ENCODE results near the gene GLRX3.
A peak's percentile ranks its signal among the peaks of the same experiment; 100 is the strongest.

The GLRX3 gene

DNA sequence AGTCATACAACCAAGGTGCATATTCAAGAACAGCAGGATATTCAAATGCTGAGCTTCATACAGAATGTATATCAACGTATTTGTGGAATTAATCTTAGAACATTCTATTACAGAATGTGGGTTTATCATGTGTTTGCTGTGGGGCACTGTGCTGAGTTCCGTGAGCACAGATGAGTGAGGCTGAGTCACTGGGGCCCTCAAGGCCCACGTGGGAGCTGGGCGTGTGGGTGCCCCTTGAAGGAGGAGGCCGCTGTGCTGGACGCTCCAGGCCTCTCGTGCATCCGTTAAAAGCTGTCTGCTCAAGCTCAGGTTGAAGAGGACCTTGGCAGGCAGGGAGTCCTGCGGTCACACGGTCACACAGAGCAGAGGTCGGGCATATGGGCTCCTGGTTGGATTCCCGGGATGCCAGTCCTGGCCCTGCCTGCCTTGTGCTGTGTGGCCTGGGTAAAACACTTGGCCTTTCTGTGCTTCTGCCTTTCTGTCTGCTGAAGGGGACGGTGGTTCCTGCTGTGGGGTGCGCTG, 70.1 kb downstream of the GLRX3 start:
- no peaks in the 10 kb centered on the region for H3K36me3 Mint-ChIP-seq (ENCODE audit: low read depth)
- no peak overlapping the region for H3K4me3 Mint-ChIP-seq

DNA sequence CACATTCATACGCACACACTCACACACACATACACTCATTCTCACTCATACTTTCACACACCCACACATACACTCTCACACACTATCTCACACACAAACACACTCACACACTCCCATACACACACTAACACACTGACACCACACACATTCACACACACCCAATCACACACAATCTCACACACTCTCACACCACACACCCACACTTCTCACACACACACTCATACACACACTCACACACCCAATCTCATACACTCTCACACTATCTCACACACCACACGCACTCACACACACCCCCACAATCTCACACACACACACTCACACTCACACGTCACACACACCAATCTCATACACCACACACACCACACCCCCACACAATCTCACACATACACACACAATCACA, 71.0 kb downstream of the GLRX3 start:
- TF ChIP-seq, protein P1, sequence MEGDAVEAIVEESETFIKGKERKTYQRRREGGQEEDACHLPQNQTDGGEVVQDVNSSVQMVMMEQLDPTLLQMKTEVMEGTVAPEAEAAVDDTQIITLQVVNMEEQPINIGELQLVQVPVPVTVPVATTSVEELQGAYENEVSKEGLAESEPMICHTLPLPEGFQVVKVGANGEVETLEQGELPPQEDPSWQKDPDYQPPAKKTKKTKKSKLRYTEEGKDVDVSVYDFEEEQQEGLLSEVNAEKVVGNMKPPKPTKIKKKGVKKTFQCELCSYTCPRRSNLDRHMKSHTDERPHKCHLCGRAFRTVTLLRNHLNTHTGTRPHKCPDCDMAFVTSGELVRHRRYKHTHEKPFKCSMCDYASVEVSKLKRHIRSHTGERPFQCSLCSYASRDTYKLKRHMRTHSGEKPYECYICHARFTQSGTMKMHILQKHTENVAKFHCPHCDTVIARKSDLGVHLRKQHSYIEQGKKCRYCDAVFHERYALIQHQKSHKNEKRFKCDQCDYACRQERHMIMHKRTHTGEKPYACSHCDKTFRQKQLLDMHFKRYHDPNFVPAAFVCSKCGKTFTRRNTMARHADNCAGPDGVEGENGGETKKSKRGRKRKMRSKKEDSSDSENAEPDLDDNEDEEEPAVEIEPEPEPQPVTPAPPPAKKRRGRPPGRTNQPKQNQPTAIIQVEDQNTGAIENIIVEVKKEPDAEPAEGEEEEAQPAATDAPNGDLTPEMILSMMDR (IDR thresholded peaks at IDR 0.05) = no peak
- Mint-ChIP-seq H3K4me1 (peaks cover 19% of the 10 kb centered on the region), H3K36me3 (ENCODE audit: low read depth) (no peaks in the 10 kb centered on the region), H3K27me3 (ENCODE audit: low read depth, poor library complexity) (peaks cover 7% of the 10 kb centered on the region), H3K4me3 (no peak overlapping the region), H3K27ac (no peak overlapping the region), H3K9me3 (no peaks in the 10 kb centered on the region)
- no peak for DNase-seq

More for the DNA sequence above, 70.1 kb downstream of the GLRX3 start:
- TF ChIP-seq, protein P1 (IDR thresholded peaks at IDR 0.05) = no peak
- H3K27ac Mint-ChIP-seq = no peak overlapping the region
- peaks cover 7% of the 10 kb centered on the region for H3K27me3 Mint-ChIP-seq (ENCODE audit: low read depth, poor library complexity)
- peaks cover 10% of the 10 kb centered on the region for H3K4me1 Mint-ChIP-seq
- no peaks in the 10 kb centered on the region for H3K9me3 Mint-ChIP-seq
- DNase-seq = no peak

DNA sequence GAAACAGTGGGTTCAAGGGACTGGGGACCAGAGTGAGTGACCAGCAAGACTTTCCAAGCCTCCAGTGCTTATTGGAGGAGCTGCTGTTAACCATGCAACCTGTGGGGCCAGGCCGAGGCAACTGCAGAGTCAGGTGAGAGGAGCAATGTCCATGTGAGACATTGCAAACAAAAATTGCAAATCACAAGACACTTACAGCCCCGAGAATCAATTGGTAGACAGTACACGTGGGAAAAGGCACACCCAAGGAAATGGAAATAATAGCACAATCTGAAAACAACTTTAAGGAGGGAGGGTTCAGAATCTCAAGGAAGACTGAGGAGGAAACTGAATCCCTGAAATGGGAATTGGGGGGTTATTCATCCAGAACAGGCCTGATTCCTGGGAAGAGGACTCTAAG, 72.6 kb downstream of the GLRX3 start:
- Mint-ChIP-seq H3K27ac (no peak overlapping the region), H3K36me3 (ENCODE audit: low read depth) (no peaks in the 10 kb centered on the region), H3K27me3 (ENCODE audit: low read depth, poor library complexity) (peaks cover 7% of the 10 kb centered on the region), H3K9me3 (no peaks in the 10 kb centered on the region), H3K4me3 (no peak overlapping the region), H3K4me1 (peaks cover 33% of the 10 kb centered on the region)
- TF ChIP-seq, protein P1 (IDR thresholded peaks at IDR 0.05) = no peak
- no peak for DNase-seq

DNA sequence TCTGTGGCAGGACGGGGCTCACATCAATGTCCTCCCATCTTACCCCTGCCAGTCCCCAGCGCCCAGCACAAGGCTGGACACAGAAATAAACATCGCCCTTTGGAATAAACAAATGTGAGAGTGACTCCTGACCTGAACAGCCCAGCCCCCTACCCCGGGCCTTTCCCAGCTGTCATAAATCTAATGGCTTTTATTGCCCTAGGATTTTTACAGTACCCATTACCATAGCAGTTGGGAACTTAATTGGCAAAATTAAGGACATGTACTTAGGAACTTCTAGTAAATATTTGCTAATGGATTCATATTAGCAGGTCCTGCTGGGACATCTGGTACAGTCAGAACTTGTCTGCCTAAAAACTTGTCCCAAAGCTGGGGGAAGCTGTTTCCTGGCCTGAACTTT, 76.6 kb downstream of the GLRX3 start:
- no peaks in the 10 kb centered on the region for H3K9me3 Mint-ChIP-seq
- TF ChIP-seq, protein P1 (IDR thresholded peaks at IDR 0.05) = no peak
- H3K4me1 Mint-ChIP-seq = peaks cover 45% of the 10 kb centered on the region
- H3K27me3 Mint-ChIP-seq (ENCODE audit: low read depth, poor library complexity) = no peaks in the 10 kb centered on the region
- DNase-seq = no peak
- peak overlapping the region; percentile 99 for H3K27ac Mint-ChIP-seq
- no peaks in the 10 kb centered on the region for H3K36me3 Mint-ChIP-seq (ENCODE audit: low read depth)
- H3K4me3 Mint-ChIP-seq = peak overlapping the region; percentile 61

DNA sequence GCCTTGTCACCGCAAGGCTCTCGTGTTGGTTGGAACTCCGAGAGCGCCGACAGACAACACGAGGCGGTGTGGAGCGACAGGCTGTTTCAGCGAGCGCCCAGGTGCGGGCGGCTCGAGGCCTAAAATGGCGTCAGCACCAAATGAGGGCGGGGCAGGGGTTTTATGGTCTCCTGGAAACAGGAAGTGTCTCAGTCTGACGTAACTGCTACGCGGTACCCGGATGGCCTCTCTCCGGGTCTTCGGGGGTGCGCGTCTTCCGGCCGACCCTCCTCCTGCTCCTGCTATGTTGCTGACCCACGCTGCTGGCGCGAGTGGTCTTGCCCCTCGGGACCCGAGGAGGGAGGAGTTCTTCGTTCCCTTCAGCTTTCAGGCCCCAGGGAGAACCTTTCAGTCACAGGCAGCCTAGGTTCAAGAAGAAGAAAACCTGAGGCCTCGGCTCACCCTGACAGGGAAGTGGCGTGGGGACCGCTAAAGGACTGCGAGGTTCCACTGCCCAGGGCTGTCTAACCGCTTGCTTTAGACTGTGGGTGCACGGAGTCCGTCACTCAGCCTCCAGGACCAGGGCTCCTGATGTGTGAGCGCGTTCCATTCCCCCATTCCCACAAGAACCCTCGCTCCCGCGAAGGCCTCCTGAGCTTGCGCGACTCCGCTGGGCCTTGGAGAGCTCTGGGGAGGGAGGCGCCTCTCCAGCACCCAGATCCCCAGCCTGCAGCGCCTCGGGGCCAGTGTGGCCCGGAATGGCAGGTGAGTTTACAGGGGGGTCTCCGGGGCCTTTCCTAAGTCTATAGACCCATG, 77.3 kb downstream of the GLRX3 start:
- peaks cover 49% of the 10 kb centered on the region for H3K4me1 Mint-ChIP-seq
- H3K36me3 Mint-ChIP-seq (ENCODE audit: low read depth) = no peaks in the 10 kb centered on the region
- no peak for DNase-seq
- H3K27me3 Mint-ChIP-seq (ENCODE audit: low read depth, poor library complexity) = no peaks in the 10 kb centered on the region
- TF ChIP-seq, protein P1 (IDR thresholded peaks at IDR 0.05) = no peak
- peak overlapping the region; percentile 99 for H3K27ac Mint-ChIP-seq
- no peaks in the 10 kb centered on the region for H3K9me3 Mint-ChIP-seq
- no peak overlapping the region for H3K4me3 Mint-ChIP-seq

DNA sequence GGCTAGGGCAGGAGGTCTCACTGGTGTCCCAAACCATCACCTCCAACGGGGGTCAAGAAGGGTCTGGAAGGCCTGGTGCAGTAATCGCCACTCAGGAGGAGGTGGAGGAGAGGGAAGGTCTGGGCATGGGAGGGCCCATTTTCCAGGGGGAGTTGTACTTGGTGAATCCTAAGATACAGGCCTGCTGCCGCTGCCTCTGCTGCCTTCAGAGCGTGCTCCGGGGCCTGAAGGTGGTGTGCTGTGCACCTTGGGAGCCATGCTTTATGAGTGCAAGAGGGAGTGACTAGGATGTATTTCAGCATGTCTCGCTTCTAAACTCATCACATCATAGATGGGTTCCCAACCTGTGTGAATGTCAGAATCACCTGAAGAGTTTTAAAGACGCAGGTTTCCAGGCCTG, 78.2 kb downstream of the GLRX3 start:
- Mint-ChIP-seq H3K4me3 (no peak overlapping the region), H3K4me1 (peaks cover 49% of the 10 kb centered on the region), H3K27me3 (ENCODE audit: low read depth, poor library complexity) (no peaks in the 10 kb centered on the region), H3K9me3 (no peaks in the 10 kb centered on the region), H3K36me3 (ENCODE audit: low read depth) (no peaks in the 10 kb centered on the region), H3K27ac (peak overlapping the region; percentile 77)
- TF ChIP-seq, protein P1 (IDR thresholded peaks at IDR 0.05) = no peak
- DNase-seq = no peak
